ENCODE results near the gene NBEAL2.
A peak's percentile ranks its signal among the peaks of the same experiment; 100 is the strongest.

The NBEAL2 gene, protein sequence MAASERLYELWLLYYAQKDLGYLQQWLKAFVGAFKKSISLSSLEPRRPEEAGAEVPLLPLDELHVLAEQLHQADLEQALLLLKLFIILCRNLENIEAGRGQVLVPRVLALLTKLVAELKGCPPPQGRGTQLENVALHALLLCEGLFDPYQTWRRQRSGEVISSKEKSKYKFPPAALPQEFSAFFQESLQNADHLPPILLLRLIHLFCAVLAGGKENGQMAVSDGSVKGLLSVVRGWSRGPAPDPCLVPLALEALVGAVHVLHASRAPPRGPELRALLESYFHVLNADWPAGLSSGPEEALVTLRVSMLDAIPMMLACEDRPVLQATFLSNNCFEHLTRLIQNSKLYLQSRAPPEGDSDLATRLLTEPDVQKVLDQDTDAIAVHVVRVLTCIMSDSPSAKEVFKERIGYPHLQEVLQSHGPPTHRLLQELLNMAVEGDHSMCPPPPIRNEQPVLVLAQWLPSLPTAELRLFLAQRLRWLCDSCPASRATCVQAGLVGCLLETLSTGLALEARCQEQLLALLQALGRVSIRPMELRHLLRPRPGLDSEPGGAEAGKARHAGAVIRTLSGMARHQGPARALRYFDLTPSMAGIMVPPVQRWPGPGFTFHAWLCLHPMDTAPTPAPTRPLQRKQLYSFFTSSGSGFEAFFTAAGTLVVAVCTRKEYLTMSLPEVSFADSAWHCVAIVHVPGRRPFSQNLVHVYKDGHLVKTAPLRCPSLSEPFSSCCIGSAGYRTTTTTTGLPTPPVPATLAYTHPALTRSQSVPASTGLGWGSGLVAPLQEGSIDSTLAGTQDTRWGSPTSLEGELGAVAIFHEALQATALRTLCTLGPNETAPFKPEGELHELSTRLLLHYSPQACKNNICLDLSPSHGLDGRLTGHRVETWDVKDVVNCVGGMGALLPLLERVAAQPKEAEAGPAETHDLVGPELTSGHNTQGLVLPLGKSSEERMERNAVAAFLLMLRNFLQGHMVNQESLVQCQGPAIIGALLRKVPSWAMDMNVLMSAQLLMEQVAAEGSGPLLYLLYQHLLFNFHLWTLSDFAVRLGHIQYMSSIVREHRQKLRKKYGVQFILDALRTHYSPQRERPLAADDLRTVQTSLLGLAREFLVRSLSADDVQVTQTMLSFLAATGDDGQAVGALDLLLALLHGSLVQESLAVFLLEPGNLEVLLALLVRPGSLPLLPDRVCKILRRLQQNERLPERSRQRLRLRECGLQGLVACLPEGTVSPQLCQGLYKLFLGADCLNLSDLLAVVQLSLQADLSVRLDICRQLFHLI (N-terminal part only)

DNA sequence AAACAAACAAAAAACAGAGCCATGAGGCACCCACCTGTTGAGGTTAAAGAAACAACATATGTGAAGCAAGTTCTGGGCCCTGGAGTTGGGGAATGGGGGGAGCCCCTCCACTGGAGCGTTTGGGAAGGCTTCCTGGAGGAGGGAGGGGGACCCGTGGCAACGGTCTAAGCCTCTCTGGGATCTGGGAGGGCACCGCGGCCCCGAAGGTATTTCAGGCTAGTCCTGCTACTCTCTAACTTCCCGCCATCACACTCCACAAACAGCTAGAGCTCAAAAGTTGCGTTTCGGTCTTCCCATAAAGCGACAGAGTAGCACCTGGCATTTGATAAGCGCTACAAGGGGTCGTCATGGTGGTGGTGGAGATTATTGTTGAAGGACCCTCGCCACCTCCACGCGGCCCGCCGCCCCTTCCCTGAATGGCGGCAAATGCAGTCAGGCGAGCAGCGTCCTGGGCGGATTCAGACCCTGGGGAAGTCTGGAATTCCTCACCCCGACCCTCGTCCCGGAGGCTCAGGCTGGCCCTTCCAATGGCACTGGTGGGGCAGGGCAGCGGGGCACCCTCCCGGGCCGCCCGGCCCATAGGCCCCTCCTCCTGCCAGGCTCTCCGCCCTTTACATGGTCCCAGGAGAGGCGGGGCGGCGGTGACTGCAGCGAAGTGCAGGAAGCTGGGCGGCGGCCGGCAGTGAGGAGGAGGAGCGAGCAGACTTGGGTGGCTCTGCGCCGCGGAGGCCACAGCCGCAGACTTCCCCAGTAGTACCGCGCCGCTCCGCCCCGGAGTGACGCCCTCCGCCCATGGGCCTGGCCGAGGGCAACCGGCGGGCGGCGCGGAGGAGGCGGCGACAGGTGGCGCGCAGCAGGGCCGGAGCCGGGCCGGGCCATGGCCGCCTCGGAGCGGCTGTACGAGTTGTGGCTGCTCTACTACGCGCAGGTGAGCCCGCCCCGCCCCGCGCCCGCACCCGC, at the start of gene NBEAL2:
Gene NBEAL2, plus strand, starts transcription at position 682 of the 960 bp plus-strand sequence. Its CDS starts 196 bp downstream, at position 878.
- DNase-seq (ENCODE audit: low spot score), result peak; percentile 96

DNA sequence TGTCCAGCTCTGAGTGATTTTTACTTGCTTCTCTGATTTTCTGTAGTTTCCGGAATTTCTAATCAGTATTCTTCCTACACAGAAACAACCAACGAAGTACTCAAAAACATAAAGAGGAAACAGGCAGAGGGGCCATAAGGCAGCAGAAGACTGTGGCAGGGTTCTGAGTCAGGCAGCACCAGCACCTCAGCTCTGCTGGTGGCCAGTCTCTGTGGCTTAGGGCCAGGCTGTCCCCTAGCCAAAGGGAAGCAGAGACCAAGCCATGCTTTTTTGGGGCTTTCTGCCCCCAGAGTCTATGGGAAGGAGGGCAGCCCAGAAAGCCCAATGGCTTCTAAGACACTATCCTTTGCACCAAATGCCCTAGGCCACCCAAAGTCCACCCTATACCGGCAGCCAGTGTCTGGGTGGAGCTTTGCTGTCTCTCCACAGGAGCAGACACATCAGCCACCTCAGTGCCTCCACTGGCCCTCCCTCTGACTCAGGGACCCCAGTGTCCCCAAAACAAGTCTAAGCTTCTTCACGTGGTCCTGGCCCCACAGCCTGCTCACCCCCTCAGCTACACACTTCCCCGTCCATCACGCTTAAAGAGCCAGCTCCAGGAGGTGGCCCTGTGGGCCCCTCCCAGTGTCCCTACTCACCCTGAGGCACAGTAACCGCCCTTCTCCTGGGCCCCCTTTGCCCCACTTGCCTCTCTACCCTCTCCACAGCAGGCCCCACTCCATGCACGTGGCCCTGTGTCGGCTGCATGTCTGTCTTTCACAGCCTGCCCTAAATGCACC, 49.1 kb upstream of the NBEAL2 start:
- no peak for DNase-seq (ENCODE audit: low spot score)

DNA sequence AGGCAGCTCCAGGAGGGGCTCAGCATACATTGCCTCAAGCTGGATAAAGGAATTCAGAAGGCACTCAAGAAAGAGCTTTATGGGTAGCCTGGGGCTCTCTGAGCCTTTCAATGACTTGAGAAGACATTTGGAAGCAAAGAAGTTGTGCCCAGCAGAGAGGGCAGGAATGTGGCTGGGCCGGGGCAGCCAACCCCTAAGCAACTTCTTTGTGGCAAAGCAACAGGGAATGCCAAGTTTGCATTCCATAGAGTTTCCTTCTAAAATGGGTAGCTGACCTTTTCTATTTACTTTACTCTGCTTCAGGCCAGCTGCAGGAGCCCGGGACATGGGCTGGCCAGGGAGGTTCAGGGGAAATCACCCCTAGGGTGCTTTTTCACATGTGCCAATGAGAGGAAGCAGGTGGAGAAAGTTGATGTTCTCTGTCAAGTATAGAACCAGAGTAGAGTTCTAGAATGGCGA, 48.5 kb upstream of the NBEAL2 start:
- no peak for DNase-seq (ENCODE audit: low spot score)

DNA sequence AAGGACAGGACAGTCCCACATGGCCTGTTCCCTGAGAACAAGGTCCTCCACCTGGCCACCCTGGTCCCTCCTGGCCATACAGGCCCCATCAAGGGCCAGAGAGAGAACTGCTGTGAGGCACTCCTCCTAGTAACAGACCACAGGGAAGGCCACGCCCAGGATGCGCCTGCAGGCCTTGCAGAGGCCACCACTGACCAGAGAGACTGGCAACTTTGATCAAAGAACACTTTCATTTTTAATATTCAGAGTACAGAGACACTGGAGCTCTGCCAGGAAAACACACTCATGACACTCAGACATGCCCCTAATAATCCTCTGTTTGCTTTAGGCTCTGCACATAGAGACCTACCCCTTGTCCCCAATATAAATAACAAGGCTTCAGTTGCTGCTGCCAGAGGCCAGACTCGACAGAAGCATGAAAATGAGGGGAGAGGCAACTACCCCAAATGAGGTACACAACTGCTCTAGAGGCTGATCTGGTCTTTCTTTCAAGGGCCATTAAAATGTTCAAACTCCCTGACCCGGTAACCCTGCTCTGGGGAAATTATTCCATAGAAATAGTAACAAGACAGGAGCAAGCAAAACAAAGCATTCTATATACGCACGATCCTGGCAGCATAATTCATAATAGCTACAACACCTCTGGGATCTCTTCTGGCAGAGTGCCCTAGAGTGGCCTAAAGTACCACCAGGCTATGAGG, 47.7 kb upstream of the NBEAL2 start:
- peak; percentile 36 for DNase-seq (ENCODE audit: low spot score)

DNA sequence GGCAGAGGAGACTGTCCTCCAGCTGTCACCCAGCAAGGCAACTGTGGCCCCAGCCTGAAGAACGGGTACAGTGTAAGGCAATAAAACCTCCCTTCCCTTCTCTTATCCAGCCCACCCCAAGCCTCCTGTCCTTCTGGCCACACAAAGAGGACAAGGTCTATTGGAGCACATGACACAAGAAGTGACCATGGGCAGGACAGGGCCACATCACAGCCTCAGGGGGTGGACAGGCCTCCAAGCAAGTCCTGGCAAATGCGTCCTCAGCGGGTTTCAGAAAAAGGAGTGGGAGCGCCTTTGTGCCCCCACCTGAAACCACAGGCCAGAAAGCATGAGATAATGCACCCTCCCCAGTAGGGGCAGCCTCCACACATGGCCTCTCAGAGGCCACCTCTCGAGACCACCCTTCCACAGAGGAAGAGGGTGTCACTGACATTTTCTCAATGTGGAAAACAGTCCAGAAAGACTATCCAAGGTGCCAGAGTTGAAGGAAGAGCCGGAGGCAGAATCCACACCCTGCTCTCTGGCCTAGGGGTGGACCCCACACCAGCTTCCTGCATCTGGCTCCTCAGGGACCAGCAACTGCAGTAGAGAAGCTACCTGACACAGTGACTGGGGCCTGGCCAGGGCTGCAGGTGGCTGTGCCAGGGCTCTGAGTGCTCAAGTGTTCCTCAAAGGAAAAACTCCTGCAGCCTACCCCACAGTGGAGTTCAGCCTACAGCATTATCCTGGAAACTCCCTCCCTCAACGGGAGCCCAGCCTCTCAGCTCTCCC, 46.8 kb upstream of the NBEAL2 start:
- DNase-seq (ENCODE audit: low spot score), result no peak

DNA sequence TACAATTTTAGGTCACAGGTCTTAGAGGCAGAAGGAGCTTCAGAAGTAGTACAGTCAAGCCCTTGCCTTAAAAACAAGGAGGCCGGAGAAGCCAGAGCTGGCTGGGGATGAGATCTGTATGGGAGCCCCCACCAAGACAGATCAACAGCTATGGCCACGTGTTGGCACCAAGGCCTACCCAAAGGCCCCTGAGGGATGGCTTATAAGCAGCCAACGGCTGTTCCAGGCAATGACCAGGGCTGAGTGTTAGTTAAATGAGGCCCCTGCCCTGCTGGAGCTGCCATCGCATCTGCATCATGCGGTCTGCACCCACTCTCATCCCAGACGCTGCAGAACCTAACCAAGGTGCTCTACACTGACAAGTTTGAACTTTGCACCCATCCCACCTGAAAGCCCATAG, 46.2 kb upstream of the NBEAL2 start:
- DNase-seq (ENCODE audit: low spot score), result no peak

DNA sequence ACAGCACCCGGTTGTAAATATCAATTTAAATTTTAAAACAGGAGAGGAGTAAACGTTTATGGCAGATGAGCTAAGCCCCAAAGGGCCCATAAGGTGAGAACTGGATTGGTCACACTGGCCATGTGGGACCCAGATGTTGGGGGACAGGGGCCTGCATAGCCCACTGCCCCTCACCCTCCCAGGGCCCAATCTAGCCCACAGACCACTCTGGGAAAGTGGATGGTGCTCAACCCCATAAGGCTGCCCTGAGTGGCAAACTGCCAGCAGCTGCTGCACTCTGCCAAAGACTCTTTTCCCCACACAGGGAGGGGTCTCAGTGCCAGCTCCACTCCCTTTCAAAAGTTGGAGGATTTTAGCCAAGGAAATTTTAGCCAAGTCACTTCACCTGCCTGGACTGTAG, 45.4 kb upstream of the NBEAL2 start:
- DNase-seq (ENCODE audit: low spot score), result no peak

DNA sequence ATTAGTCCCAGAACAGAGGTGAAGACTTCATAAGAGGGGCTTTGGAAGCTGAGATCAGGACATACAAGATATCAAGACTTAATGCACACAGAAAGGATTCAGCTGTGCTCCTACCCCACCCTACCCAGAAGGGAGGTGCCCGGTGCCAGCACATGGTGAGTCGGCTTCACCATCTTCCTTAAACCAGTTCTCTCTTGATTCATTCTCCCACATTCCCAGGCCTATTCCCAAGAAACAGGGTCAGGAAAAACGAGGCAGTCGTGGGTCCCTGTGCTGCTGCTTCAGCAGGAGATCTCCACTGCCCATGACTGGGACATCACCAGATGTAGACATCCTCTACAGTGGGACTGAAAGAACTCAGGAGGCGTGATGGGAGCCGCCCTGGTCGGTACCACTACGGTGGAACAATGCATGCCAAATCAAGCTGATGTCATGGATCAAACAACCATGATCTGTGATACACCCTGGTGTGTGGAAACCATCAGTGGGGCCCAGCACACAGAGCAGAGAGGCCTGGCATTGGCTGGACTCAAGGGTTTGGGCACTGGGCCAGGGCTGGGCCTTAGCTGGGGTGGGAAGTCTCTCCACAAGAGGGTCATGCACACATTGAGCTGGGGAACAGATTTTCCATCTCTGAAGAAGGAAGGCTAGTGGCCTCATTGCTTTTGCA, 44.8 kb upstream of the NBEAL2 start:
- peak; percentile 40 for DNase-seq (ENCODE audit: low spot score)

DNA sequence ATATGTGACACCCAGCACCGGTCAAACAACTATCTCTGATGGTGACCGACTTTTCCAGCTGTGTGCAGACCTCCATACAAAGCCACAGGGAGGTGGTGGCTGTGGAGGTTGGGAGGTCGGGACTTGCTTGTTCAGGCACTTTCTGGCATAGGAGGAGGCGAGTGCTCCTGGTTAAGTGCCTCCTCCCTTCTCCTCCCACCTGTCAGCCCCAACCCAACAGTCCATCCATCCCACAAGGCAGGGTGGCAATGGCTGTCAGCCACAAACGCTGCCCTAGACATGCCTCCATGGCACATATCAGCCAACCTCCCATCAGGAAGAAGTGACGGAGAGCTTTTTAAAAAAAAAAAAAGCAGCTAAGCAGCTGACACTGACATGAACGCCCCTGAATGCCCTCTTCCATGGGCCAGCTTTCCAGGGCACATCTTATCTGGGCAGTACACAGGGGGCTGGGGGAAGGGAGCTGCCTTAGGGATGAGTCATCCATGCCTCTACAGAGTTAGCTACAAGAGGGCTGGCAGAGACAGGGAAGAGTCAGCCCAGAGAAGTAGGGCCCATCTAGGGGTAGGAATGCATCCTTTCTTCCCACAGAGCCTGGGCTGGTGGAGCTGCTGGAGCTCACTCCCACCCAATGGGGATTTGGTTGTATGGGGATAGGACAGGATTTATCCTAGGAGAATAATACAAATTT, 44.2 kb upstream of the NBEAL2 start:
- peak; percentile 96 for DNase-seq (ENCODE audit: low spot score)

DNA sequence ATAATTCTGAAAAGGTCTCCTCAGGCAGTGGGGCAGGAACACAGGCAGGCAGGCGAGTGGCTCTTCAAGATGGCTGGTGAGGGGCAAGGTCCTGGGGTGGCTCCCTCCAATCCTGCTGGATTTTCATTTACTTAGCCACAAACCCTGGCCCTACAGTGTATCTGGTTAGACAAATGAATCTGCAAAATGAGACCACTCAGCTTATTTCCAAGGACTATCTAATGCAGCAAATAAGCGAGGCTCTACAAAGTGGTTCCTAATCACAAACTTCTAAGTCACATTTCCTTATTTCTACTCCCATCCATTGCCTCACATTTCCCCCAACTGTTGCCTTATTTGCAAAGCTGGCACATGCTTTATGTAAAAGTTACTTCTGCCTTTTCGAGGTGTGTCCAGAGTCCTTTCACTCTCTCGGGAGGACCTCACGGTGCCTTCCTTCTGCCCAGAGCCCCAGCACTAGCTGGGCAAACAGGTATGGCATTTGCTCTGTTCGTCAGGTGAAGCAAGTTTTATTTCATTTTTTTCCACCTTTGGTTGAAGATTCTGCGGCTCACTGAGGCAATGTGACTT, 43.4 kb upstream of the NBEAL2 start:
- no peak for DNase-seq (ENCODE audit: low spot score)

DNA sequence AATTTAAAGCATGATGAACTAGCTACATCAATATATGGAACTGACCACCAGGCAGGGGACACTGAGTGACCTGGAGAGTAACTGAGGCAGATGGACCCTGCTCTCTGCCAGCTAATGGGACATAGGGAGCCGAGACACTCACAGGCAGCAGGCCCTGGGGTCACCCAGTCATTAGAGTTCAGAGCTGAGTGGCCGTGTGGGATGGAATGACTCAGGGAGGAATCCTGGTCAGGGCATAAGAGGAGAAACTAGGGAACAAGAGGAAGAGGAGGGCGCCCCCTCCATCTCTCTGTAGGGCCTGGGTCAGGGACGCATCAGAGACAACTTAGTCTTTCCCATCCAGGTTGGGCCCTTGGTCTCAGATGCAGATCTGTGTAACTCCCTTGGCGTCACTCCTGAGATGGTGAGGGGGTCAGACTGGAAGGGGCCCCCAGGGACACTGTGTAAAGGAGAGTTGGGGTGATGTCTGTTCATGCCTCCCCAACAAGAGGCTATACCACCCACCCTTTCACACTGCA, 42.7 kb upstream of the NBEAL2 start:
- DNase-seq (ENCODE audit: low spot score), result peak; percentile 53

DNA sequence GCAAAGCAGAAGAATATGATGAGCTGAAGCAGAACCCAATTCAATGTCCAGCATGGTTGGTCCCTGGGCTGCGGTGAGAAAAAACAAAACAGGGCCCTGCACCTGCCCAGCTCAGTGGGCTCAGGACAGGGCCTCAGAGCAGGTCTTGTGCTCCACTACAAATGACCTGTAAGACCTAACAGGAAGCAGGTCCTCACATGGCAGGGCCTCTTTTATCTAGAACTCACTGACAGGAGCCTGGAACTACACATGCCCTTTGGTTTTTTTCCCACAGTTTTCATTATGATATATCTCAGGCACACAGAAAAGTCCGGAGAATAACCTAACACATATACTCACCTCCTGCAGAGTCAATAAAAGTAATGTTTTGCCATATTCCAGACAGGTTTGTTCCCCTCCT, 41.3 kb upstream of the NBEAL2 start:
- no peak for DNase-seq (ENCODE audit: low spot score)

DNA sequence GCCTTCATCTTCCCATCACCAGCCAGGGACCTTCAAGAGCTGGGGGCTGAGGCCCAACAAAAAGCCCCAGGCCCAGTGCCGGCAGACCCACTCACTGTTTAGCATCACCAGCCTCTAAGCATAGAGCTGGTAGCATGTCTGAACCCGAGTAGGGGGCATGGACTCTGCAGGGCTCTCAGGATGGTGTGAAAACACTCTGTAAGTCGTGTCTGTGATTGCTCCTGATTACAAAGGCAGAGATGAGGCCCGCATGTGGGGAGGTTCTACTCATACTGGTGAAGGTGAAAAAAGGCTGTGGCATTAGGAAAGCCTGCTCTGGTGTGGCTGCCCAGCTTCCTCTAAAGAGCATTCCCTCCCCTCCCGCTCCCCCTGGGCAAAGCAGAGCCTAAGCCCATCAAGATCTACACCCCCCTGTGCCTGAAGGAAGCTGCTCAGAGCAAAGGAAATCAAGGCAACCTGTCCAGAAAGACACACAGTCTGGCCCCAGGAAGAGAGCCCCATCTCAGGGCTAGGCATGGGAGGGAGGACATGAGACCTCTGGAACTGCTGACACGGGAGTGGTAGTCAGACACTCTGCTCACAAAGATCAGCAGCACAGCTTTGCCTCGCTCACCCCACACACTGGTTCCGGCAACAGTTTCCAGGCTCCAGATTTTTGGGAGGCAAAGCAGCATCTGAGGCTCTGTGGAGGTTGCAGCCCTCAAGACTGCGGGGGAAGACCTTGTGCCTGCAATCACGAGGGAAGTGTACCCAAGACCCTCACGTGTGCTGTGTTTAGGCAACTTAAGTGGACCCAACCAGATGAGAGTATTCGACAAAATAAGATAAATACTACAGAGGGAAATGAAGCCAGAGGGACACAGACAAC, 39.7 kb upstream of the NBEAL2 start:
- no peak for DNase-seq (ENCODE audit: low spot score)

DNA sequence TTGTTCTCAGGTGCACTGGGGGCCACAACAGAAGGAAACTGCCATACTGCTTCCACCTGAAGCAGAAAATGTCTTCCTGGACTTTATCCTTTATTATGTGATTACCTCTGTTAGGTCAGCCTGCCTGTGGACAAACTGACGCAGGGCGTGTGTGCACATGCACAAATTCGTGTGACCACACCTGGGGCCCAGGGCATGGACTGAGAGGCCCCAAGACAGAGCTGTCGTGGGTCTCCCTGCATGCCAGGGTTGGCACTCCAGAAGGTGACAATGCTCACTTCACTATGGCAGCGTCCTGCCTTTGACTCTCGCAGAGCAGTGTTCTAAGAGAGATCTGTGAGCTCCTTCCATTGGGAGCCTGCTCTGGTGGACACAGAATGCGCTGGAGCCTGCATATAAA, 37.4 kb upstream of the NBEAL2 start:
- DNase-seq (ENCODE audit: low spot score), result no peak

DNA sequence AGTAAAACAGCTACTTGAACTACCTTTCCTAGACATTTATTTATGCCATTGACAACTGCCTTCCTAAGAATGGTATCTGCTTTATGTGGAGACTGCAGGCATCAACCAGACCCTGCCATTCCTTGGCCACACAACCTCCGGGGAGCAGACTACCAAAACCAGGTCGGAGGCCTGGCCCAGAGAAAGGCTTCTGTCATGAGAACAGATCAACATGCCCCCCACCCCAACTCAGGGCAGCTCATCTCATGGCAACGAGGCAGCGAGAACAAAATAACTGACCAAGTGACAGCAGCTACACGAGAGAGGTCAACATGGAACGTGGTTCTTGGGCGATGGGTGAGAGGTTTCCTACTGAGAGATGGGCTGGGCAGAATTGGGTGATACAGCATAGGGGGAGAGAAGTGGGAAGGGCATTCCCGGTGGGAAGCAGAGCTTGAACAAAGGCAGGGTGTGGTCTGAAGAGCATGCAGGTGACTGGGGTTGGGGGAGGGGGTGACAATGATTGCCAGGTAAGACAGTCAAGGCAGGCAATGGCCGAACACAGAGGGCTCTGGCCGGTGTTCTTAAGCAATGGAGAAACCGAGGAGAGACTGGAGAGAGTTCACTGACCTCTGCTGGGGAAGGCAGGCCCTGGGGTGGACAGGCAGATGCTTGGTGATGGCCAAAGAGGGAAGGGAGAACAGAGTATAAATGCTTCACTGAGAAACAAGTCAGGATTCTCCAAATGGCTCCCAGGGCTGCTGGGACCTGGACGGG, 36.8 kb upstream of the NBEAL2 start:
- no peak for DNase-seq (ENCODE audit: low spot score)
